Ovary (tissue), 9 donors: ENCODE data around the gene XYLT1. TPM values are rescaled to one million over a fixed set of nuclear protein-coding genes. Genes with fewer than 3 reads are reported as not detected.

Experiments
- DNase-seq, 5 donors: peaks; one replicate each; pipeline ENCODE4 v3.0.0-alpha.2; 2019 to 2020
- H3K27ac ChIP-seq, 2 donors: fragments of 200-600 bp; one replicate each; pipeline versions ENCODE4 v1.5.1 to v1.8.0; 2019 to 2022
- H3K27me3 ChIP-seq: fragments of 200-600 bp; one replicate; pipeline ENCODE4 v1.8.0; 2022
- H3K36me3 ChIP-seq: fragments of 200-600 bp; sonication (generic); one replicate; pipeline ENCODE4 v1.5.1; 2019
- H3K4me1 ChIP-seq: one replicate; pipeline ENCODE4 v1.8.1; 2013; ENCODE audit warnings: mild to moderate bottlenecking, moderate library complexity; ENCODE audit not compliant: insufficient read depth
- H3K4me3 ChIP-seq: fragments of 200-600 bp; sonication (generic); one replicate; pipeline ENCODE4 v1.5.1; 2017
- H3K9me3 ChIP-seq, 2 donors: fragments of 200-600 bp in 1 of 2; sonication (generic) in 1 of 2; one replicate each; pipeline versions ENCODE4 v1.5.1 to v1.8.1; 2013 to 2019; ENCODE audit warnings: mild to moderate bottlenecking in 1 of 2, moderate library complexity in 1 of 2
- CTCF ChIP-seq, 3 donors: fragments of 450-650 bp in 2 of 3; fragments of 200-600 bp in 1 of 3; IDR thresholded peaks; one replicate each; pipeline versions ENCODE4 v1.5.1 to v1.8.0; 2016 to 2022; ENCODE audit warnings: antibody characterized with exemption in 3 of 3, mild to moderate bottlenecking in 1 of 3
- EP300 ChIP-seq: sonication (generic); formaldehyde crosslinking; IDR thresholded peaks from one replicate; pipeline ENCODE4 v1.6.1; 2017; ENCODE audit warnings: antibody characterized with exemption
- POLR2A ChIP-seq: fragments of 450-650 bp; IDR thresholded peaks from one replicate; pipeline ENCODE4 v1.6.1; 2017; ENCODE audit warnings: antibody characterized with exemption, mild to moderate bottlenecking, moderate library complexity
- WGBS, 3 donors: extraction: QIAGEN DNeasy Blood & Tissue Kit in 1 of 3; methylation state at CpG; one replicate each; pipeline versions ENCODE4 v1.1.5 to v1.1.7; 2013 to 2017; 5-methylcytosine and 5-hydroxymethylcytosine counted together
- intact Hi-C, 4 donors: fragments of 100-400 bp; cut with DNase I; formaldehyde crosslinking; loops; one replicate each; pipeline versions ENCODE4 v1.11.0 to v1.15.1; 2022 to 2023
- polyA plus RNA-seq, 2 donors: library from polyadenylated mRNA; stranded (reverse); fragments of 200-250 nt in 1 of 2; fragments of 350-450 nt in 1 of 2; fragmentation: Illumina TruSeq in 1 of 2; extraction: RNeasy Lipid Tissue Mini Kit (QIAGEN cat#74804) in 1 of 2; gene quantifications; one replicate each; pipeline ENCODE4 v1.2.3, GENCODE V29; 2013 to 2014
- total RNA-seq, 7 donors: library from RNA; depleted of rRNA in 2 of 7; stranded (reverse); fragments of >200 nt in 2 of 7; fragmentation: NEBNext Ultra II Directional in 3 of 7; extraction: Animal tissue kit (Norgen Biotek cat#: 25700) in 3 of 7; gene quantifications; one replicate each; pipeline versions ENCODE4 v1.1.0 to v1.2.4, GENCODE V29; 2016 to 2023
- donor health status: DM: no; HTN: no; CAD: no; lungs with moderate emphysema.
- donor health status: DM: no; HTN: no; CAD: no.
- donor health status: Bipolar disorder and iron deficiency.
- donor health status: DM: yes; HTN: yes; CAD: no.
- donor health status: DM: no; HTN: no; CAD: no.
- donor health status: DM: yes; HTN: yes; CAD: no.

Gene XYLT1
- total and polyA plus RNA-seq, 9 donors: 3.2 to 38.0 (median 17.3) TPM

- TF ChIP-seq POLR2A (no peak), CTCF (IDR thresholded peaks at IDR 0.05) (no peak), EP300 (no peak)
- no peak for DNase-seq
- H3K27ac ChIP-seq: no peak overlapping the region
- no peaks in the 10 kb centered on the region for H3K9me3 ChIP-seq
- intact Hi-C loops: no loop called here
- H3K4me3 ChIP-seq: no peak overlapping the region
- WGBS, 3 donors: 57 to 61% (median 58%) methylated on average over 17 of the region's 17 CpGs
- no peaks in the 10 kb centered on the region for H3K4me1 ChIP-seq
- no peaks in the 10 kb centered on the region for H3K27me3 ChIP-seq
- H3K36me3 ChIP-seq: no peaks in the 10 kb centered on the region
Observed at GRCh38 chr16:17160920-17161431, 309.8 kb downstream of the XYLT1 start.

- Histone ChIP-seq H3K36me3 (no peaks in the 10 kb centered on the region), H3K27me3 (no peaks in the 10 kb centered on the region), H3K27ac (no peak overlapping the region), H3K4me1 (no peaks in the 10 kb centered on the region), H3K9me3 (no peaks in the 10 kb centered on the region), H3K4me3 (no peak overlapping the region)
- DNase-seq: no peak
- intact Hi-C loops: no loop called here
- WGBS, 3 donors: 35 to 45% (median 43%) methylated on average over 18 of the region's 18 CpGs
- TF ChIP-seq EP300 (no peak), POLR2A (no peak), CTCF (IDR thresholded peaks at IDR 0.05) (no peak)
Observed at GRCh38 chr16:17160285-17160853, 310.4 kb downstream of the XYLT1 start.

GRCh38 chr16:17159617-17160016, 311.1 kb downstream of the XYLT1 start:
- H3K9me3 ChIP-seq: no peaks in the 10 kb centered on the region
- TF ChIP-seq POLR2A: no peak
- no peak for TF ChIP-seq EP300
- no peak for TF ChIP-seq CTCF (IDR thresholded peaks at IDR 0.05)
- no peaks in the 10 kb centered on the region for H3K36me3 ChIP-seq
- 68 to 74% (median 68%) methylated on average over 12 of the region's 12 CpGs for WGBS, 3 donors
- no peak for DNase-seq
- intact Hi-C loops: no loop called here
- no peaks in the 10 kb centered on the region for H3K4me1 ChIP-seq
- H3K27ac ChIP-seq: no peak overlapping the region
- H3K4me3 ChIP-seq: no peak overlapping the region
- H3K27me3 ChIP-seq: no peaks in the 10 kb centered on the region

GRCh38 chr16:17155936-17156335, 314.8 kb downstream of the XYLT1 start:
- no peak for DNase-seq

More at GRCh38 chr16:17155936-17156335, 314.8 kb downstream of the XYLT1 start:
- TF ChIP-seq CTCF (IDR thresholded peaks at IDR 0.05) (no peak), EP300 (no peak), POLR2A (no peak)
- H3K4me1 ChIP-seq: no peaks in the 10 kb centered on the region
- no peaks in the 10 kb centered on the region for H3K9me3 ChIP-seq
- no peak overlapping the region for H3K4me3 ChIP-seq
- WGBS, 3 donors: 89 to 94% (median 91%) methylated on average over 1 of the region's 1 CpG
- H3K27ac ChIP-seq: no peak overlapping the region
- no peaks in the 10 kb centered on the region for H3K36me3 ChIP-seq
- intact Hi-C loops: no loop called here
- H3K27me3 ChIP-seq: no peaks in the 10 kb centered on the region
